T-helper 2 cell treated with Interferon-gamma antibody and Interleukin-4, amounts not matched to agents 100 ng/mL and 5 ng/mL, for 36 hours (primary cell): ENCODE results near the gene CCAR1. TPM values are rescaled to one million over a fixed set of nuclear protein-coding genes. Genes with fewer than 3 reads are reported as not detected.
"Not testable (repeated sequence)": the region's sequence is repeated elsewhere in the genome, so short reads cannot be mapped to it uniquely, and the experiment has no call there.

Experiments used
- intact Hi-C: fragments of 100-400 bp; cut with micrococcal nuclease; formaldehyde crosslinking; loops from one replicate; pipeline ENCODE4 v1.15.1; 2023
- total RNA-seq: library from RNA; stranded (reverse); gene quantifications from 2 replicates; pipeline ENCODE4 v1.2.3, GENCODE V29; 2022

Gene CCAR1
- total RNA-seq, 1 donor from 2014 or later, result 90.3 TPM

DNA sequence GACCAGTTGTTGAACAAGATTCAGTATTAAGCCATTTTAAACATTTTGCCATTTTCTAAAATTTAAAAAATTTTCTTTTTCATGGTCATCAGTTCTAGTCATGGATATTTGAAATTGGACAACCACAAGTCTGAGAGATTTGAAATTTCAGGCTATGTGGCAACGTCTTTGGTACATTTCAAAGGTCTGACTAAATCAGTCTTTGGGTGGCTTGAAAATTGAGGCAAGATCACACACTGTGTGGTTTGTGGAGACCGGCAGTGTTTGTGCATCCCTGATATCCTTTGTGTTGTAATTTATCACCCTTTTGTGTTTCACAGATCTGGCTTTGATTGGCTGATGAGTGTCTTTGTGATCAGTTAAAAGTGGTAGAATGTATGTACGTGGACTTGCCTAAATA is 35.7 kb downstream of the CCAR1 start:
- intact Hi-C loops, result no loop called here

DNA sequence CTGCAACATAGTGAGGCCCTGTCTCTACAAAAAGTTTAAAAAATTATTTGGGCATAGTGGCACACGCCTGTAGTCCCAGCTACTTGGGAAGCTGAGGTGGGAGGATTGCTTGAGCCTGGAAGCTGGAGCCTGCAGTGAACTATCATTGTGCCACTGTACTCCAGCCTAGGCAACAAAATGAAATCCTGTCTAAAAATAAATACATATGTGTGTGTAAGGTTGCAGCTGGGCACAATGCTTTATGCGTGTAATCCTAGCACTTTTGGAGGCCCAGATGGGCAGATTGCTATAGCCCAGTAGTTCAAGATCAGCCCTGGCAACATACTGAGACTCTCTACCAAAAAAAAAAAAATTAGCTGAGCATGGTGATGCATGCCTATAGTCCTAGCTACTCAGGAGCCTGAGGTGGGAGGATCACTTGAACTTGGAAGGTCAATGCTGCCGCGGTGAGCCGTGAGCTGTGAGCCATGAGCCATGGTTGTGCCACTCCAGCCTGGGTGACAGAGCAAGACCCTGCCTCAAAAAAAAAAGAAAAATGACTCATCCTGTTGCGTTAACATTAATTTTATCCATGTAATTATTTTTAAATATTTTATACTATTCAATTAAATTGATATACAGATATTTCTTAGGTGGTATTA is 38.3 kb downstream of the CCAR1 start:
- intact Hi-C loops, result no loop called here

DNA sequence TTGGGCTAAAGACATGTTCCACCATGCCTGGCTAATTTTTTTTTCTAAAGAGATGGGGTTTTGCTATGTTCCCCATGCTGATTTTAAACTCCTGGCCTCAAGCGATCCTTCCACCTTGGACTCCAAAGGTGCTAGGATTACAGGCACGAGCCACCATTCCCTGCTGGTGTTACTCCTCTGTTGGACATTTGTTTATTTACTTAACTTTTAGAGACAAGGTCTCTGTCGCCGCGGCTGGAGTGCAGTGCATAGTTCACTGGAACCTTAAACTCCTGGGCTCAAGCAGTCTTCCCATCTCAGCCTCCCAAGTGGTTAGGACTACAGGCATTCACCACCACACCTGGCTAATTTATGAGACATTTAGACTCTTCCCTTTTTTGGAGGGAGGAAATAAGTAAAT is 38.9 kb downstream of the CCAR1 start:
- intact Hi-C loops, result no loop called here

DNA sequence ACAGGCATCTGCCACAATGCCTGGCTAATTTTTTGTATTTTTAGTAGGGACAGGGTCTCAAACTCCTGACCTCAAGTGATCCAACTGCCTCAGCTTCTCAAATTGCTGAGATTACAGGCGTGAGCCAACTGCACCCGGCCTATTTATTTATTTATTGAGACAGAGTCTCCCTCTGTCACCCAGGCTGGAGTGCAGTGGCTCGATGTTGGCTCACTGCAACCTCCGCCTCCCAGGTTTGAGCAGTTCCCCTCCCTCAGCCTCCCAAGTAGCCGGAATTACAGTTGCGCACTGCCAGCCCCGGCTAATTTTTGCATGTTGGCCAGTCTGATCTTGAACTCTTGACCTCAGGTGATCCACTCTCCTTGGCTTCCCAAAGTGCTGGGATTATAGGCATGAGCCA is 46.4 kb downstream of the CCAR1 start:
- intact Hi-C loops, result not testable (repeated sequence)

DNA sequence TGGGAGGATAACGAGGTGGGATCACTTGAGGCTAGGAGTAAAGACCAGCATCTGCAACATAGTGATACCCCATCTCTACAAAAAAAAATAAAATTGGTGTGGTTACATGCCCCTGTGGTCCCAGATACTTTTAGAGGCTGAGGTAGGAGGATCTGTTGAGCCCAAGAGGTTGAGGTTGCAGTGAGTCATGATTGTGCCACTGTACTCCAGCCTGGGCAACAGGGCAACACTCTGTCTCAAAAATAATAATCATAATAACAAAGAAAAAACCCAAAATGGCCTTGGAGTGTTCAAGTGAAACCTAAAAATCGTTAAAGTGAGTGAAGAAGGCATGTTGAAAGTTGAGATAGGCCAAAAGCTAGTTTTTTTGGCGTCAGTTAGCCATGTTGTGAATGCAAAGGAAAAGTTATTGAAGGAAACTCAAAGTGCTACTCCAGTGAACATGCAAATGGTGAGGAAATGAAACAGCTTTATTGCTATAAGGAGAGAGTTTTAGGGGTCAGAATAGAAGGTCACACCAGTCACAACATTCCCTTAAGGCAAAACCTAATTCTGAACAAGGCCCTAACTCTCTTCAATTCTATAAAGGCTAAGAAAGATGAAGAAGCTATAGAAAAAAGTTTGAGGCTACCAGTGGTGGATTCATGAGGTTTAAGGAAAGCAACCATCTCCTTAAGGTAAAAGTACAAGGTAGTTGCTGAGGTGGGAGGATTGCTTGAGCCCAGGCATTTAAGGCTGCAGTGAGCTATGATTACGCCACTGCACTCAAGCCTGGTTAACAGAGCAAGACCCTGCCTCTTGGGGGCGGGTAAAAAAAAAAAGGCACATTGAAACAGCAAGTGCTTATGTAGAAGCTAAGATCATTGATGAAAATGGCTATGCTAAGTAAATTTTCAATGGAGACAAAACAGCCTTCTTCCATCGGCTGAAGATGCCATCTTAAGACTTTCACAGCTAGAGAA is 60.9 kb downstream of the CCAR1 start:
- intact Hi-C loops, result no loop called here

DNA sequence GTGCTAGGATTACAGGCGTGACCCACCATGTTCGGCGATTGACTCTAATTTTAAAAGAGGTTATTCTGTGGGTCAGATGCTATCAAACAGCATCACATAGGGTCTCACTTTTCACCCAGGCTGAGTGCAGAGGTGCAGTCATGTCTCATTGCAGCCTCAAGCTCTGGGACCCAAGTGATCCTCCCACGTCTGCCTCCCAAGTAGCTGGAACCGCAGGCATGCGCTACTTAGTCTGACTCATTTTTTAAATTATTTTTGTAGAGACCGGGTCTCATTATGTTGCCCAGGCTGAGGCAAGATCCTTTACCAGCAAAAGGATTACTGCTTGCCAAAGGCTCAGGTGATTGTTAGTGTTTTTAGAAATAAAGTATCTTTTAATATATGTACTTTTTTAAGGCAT is 63.4 kb downstream of the CCAR1 start:
- intact Hi-C loops, result no loop called here

DNA sequence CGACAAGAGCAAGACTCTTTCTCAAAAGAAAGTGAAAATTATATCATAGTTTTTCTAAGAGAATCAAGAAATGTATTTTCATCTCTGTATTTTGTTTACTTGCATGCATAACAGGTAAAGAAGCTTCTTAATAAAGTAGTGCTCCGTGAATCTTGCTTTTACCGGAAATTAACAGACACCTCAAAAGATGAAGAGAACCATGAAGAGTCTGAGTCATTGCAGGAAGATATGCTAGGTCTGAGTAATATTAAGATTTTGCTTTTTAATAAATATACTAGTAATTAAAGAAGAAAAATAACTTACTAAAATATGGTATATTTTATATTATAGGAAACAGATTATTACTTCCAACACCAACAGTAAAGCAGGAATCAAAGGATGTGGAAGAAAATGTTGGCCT is 66.8 kb downstream of the CCAR1 start:
- intact Hi-C loops, result no loop called here

DNA sequence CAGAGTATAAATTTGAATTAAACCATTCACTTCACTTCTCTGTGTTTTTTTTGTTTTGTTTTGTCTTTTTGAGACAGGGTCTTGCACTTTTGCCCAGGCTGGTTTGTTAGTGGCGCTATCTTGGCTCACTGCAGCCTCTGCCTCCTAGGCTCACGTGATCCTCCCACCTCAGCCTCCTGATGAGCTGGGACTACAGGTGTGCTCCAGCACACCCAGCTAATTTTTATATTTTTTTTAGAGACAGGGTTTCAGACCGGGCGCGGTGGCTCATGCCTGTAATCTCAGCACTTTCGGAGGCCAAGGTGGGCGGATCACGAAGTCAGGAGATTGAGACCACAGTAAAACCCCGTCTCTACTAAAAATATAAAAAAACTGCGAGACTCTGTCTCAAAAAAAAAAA is 69.4 kb downstream of the CCAR1 start:
- intact Hi-C loops, result loop anchor here (10.0 kb wide), 1 partner anchor 104 kb away; no protein-coding TSS in a partner anchor

DNA sequence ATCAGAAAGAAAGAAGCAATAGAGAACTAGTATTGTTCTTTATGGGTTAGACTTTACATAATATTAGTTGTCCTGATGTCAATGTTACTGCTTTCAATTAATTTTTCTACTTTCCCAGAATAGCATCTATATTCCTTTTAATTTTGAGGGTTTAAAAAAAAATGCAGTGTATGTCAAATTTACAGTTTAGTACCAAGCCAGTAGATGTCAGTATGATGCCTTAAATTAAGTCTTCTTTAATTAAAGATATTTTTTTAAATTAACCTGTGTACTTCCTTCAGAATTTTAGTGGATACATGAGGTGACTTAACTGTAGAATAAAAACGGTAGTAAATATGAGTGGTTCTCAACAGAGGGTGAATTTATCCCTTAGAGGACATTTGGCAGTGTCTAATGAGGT is 71.1 kb downstream of the CCAR1 start:
- intact Hi-C loops, result loop anchor here (10.0 kb wide), 1 partner anchor 103 kb away; no protein-coding TSS in a partner anchor

DNA sequence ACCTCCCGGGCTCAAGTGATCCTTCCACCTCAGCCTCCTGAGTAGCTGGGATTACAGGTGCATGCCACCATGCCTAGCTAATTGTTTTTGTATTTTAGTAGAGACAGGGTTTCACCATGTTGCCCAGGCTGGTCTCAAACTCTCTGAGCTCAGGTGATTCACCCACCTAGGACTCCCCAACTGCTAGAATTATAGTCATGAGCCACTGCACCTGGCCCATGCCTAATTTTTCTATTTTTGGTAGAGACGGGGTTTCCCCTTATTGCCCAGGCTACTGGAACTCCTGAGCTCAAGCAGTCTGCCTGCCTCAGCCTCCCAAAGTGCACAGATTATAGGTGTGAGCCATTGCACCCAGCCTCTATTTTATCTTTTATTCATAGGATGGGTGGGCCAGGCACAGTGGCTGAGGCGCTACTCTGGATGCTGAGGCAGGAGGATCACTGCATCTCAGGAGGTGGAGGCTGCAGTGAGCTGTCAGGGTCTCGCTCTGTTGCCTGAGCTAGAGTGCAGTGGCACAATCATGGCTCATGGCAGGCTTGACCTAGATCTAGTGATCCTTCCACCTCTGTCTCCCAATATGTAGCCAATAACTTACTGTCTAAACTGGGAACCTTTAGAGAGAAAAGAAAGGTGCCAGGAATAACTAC is 75.0 kb downstream of the CCAR1 start:
- intact Hi-C loops, result loop anchor here (10.0 kb wide), 1 partner anchor 99 kb away; no protein-coding TSS in a partner anchor

DNA sequence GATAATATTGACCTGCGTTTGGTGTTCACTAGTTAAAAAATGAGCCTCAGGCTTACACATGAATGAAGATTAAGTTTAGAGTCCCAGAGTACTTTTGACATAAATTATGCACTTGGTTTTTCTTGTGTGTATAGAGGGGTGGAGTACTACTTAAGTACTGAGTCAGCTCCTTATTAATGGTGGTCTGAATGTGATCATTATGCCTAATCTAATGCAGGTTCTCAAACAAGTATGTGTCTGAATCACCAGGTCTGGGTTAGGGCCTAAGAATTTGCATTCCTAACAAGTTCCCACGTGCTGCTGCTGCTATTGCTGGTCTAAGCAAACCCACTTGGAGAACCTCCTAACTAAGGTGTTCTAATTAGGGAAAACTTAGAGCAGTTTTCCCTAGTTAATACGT is 75.6 kb downstream of the CCAR1 start:
- intact Hi-C loops, result loop anchor here (10.0 kb wide), 1 partner anchor 98 kb away; no protein-coding TSS in a partner anchor

DNA sequence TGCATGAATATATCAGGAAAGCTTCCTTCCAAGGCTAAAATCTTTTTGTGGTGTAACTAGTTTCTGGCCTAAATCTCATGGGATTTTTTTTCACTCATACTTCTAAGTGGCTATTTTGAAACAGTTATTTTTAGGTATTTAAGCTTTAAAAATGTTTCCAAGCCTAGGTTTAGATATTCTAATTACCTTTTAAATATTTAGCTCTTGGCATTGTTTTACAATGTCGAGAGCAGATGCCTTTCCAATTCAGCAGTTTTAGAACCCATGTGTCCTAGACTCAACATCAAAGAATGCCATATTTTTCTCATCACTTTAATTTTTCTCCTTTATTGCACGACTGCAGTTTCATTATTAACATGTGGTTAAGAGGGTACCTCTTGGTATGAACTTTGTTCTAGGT is 79.2 kb downstream of the CCAR1 start:
- intact Hi-C loops, result no loop called here

DNA sequence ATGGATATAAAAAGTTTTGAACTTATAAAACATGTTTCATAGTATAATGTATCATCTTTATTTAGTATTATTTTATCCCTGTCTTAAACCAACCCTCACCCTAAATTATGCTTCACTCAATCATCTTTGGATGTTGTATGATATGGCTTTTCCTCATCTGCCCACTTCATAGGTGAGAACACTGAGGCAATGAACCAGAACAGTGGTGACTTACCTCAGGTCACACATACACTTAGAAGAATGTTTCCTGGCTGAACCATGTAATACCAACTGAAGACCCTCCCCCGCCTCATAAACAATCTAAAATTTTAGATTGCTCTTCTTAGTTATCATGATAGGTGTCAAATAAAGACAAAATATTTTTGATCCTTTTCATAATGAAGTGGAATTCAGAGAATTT is 83.7 kb downstream of the CCAR1 start:
- intact Hi-C loops, result no loop called here

DNA sequence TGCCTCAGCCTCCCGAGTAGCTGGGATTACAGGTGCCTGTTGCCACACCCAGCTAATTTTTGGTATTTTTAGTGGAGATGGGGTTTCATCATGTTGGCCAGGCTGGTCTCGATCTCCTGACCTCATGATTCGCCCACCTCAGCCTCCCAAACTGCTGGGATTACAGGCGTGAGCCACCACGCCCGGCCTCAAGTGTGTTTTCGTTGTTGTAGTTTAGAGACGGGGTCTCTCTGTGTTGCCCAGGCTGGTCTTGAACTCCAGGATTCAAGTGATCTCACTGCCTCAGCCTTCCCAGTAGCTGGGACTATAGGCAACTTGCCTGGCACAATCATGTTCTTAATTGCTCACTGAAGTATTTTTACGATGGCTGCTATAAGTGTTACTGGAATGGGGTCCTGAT is 89.8 kb downstream of the CCAR1 start:
- intact Hi-C loops, result not testable (repeated sequence)

DNA sequence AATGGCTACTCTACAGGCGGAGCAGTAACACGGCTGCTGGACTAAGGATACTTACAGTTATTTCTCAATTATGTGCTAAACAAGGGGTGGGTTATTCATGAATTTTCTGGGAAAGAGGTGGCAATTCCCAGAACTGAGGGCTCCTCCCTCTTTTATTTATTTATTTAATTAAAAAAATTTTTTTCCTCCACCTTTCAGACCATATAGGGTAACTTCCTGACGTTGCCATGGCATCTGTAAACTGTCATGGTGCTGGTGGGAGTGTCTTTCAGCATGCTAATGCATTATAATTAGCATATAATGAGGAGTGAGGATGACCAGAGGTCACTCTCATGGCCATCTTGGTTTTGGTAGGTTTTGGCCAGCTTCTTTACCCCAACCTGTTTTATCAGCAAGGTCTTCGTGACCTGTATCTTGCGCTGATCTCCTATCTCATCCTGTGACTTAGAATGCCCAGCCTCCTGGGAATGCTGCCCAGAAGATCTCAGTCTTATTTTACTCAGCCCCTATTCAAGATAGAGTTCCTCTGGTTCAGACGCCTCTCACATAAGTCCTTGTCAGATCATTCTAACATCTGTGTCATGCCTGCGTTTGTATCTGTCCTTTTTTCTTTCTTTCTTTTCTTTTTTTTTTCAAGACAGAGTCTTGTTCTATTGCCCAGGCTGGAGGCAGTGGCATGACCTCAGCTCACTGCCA is 90.4 kb downstream of the CCAR1 start:
- intact Hi-C loops, result no loop called here

DNA sequence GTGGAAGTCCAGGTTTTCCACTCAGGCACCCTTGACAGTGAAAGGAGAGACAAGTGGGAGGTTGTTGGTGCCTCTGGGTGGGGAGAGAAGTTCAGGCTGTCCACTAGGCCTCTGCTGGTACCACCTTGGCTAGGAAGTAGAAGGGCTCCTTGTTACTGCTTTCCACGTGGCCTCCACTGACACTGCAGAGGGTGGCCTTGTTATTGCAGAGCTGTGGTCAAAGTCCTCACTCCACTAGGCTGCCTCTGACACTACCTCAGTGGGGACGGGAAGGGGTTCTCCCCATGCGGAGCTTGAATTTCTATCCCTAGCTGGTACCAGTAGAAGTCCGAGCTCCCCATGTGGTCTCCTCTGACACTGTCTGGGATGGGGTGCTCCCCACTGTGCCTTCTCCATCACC is 91.4 kb downstream of the CCAR1 start:
- intact Hi-C loops, result no loop called here

DNA sequence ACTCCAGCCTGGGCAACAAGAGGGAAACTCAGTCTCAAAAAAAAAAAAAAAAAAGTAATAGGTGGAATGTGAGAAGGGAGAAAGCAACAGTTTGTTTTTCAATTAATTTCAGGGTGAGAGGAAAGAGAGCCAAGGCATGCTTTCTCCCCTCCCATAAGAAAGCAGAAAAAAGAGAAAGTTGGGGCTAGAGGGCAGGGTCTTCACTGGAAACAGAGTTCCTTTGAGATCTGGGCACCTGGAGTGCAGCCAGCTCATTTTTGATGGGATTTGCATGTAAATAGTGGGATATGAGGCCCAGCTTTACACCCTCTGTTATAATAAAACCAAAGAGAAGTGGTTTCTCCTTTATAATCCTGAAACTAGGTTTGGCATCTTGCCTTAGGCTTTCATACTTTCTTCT is 92.5 kb downstream of the CCAR1 start:
- intact Hi-C loops, result no loop called here

DNA sequence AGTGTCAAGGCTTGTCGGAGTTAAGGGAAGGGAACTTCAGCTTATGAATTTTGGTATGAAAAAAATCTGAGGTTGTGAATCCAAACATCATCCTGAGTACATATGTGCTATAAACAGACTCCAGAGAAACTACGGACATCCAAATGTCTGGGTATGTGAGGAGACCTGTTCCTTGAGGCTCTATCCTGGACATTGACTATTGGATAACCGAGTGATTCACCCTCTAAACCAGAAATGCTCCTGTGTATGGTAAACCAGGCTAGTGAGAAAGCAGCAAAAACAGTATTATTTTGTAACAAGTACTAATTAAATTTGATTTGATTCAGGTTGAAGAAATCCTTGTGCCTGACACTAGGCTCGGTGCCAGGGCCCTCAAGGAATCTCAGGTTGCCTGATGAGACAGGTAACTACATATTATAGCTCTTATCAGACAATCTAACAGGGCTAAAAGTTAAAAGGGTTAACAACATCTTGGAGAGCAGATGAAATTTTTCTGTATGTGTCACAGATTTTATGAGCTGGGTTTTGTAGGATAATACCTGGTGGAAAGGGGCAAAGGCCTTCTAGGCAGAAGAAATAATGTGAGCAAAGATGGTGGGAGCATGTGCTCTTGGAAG is 95.9 kb downstream of the CCAR1 start:
- intact Hi-C loops, result no loop called here

DNA sequence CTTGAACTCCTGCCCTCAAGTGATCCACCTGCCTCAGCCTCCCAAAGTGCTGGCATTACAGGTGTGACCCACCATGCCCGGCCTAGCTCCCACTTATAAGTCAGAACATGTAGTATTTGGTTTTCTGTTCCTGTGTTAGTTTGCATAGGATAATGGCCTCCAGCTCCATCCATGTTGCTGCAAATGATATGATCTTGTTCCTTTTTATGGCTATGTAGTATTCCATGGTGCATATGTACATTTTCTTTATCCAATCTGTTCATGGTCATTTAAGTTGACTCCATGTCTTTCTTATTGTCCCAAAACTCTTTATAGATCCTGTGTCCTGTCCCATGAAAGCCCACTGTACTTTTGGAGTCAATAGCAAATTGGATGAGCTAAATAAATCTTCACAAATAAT is 99.3 kb downstream of the CCAR1 start:
- intact Hi-C loops, result not testable (repeated sequence)

DNA sequence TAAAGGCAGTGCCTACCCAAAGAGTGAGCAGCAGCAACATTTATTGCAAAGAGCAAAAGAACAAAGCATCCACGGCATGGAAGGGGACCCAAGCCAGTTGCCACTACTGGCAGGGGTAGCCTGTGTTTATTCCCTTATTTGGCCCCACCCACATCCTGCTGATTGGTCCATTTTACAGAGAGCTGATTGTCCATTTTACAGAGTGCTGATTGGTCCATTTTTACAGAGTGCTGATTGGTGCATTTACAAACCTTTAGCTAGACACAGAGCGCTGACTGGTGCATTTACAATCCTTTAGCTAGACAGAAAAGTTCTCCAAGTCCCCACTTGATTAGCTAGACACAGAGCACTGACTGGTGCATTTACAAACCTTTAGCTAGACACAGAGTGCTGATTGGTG is 101.6 kb downstream of the CCAR1 start:
- intact Hi-C loops, result not testable (repeated sequence)
